COR-L47 (cell line): ENCODE data around the gene TMEM258.

Source experiments
- DNase-seq: peaks from one replicate; lab custom pipeline; 2025; lab: John Stamatoyannopoulos, UW

TMEM258 gene

GRCh38 chr11:61795876-61796526, 3.6 kb upstream of the TMEM258 start:
- DNase-seq = no peak

DNA sequence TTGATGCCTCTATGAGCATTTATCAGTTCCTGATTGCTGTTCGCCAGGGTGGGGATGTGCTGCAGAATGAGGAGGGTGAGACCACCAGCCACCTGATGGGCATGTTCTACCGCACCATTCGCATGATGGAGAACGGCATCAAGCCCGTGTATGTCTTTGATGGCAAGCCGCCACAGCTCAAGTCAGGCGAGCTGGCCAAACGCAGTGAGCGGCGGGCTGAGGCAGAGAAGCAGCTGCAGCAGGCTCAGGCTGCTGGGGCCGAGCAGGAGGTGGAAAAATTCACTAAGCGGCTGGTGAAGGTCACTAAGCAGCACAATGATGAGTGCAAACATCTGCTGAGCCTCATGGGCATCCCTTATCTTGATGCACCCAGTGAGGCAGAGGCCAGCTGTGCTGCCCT, 3.1 kb upstream of the TMEM258 start:
- no peak for DNase-seq

DNA sequence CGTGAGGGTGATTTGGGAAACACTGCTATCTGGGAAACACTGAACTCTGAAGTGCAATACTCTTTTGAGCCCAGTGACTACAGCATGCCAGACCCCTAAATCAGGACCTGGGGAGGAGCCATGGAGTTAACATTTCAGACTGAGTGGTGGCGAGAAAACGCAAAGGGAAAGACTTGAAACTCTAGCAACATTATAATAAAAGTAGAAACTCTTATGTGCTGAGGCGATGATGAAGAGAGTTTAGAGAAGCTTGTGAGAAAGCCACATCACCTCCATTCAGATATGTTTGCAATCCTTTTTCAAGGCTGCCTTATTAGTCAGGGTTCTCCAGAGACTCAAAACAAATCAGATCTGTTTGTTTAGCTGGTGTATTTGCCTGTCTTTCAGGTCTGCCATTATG, 2.2 kb upstream of the TMEM258 start:
- DNase-seq = no peak

GRCh38 chr11:61793829-61794204, 1.4 kb upstream of the TMEM258 start:
- no peak for DNase-seq

GRCh38 chr11:61793083-61793828, 857 bp upstream of the TMEM258 start:
- DNase-seq = no peak

- peak; percentile 85 for DNase-seq
Observed at GRCh38 chr11:61791737-61792309, 576 bp downstream of the TMEM258 start.

DNA sequence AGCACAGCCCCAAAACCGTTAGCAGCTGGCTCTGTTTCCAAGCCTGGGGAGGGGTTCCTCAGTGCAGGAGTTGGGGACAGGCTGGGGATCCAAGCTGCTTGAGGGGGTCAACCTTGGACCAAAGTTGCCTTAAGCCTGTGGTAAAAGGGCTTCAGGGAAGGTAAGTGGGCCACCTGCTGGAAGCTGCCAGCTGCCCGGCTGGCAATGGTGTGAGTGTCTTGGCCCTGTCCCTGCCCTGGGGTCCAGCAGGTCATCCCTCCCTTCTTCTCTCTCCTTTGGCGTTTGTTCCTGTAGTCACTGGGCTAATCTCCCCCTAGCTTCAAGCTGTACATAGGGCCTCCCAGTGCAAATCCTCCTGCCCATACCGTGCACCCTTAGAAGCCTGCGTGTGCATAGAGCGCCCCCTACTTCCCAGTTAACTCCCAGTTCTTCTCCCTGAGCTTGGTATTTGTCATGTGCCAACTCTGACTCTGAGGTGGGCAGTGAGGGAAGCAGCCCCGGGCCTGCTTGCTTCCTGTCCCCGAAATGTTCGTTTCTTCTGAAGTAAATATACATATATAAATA, 4.4 kb downstream of the TMEM258 start:
- no peak for DNase-seq

- no peak for DNase-seq
Observed at GRCh38 chr11:61785837-61786402, 6.5 kb downstream of the TMEM258 start.

DNA sequence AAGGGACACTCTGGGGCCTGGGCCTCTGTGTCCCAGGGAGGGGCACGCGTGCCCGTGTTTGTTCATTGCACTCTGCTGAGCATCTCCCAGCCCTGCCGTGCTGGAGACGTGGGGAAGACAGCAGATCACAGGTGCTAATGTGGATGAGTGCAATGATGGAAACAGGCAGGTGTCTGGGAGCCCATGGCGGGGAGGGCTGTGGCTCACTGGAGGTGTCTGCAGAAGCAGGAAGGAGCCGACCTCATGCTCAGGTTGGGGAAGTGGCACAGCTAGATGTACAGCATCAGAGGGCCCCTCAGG, 7.9 kb downstream of the TMEM258 start:
- no peak for DNase-seq

- no peak for DNase-seq
Observed at GRCh38 chr11:61783717-61784505, 8.5 kb downstream of the TMEM258 start.

DNA sequence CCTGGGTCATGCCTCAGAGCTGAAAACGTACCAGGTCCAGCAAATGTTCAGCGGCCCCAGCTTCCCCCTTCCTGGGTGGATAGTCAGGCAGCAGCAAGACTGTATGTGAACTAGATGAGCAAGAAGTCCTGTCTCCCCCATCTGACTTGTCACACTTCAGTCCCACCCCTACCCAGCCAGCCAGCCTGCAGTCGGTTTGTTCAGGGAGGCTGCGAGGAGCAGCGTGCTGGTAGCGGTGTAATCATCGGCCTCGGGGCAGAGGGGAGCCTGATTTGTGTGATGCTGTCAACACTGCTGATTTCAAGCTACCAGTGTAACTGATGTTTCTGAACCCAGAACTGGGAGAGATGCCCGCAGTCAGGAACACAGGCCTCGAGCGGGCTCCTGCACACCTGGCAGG, 9.6 kb downstream of the TMEM258 start:
- DNase-seq = no peak

DNA sequence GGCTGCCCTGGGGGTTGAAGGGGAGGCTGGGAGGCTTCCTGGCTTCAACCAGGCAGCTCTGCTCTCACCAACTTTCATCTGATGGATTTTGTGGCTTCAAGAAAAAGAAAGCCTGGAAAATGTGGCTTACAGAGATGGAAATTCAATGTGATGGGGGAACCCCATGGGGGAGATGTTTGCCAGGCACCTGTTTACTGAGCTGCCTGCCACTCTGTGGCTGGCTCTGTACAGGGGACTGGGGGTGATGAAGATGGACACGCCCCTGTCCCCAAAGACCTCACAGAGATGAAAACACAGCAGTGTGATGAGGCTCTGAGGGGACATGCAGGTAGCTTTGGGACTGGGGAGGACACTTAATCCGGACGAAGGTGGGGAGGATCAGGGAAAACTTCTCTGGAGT, 10.1 kb downstream of the TMEM258 start:
- no peak for DNase-seq

- no peak for DNase-seq
Observed at GRCh38 chr11:61781585-61781984, 10.8 kb downstream of the TMEM258 start.

GRCh38 chr11:61780581-61781162, 11.7 kb downstream of the TMEM258 start:
- no peak for DNase-seq

GRCh38 chr11:61779666-61780525, 12.5 kb downstream of the TMEM258 start:
- no peak for DNase-seq

DNA sequence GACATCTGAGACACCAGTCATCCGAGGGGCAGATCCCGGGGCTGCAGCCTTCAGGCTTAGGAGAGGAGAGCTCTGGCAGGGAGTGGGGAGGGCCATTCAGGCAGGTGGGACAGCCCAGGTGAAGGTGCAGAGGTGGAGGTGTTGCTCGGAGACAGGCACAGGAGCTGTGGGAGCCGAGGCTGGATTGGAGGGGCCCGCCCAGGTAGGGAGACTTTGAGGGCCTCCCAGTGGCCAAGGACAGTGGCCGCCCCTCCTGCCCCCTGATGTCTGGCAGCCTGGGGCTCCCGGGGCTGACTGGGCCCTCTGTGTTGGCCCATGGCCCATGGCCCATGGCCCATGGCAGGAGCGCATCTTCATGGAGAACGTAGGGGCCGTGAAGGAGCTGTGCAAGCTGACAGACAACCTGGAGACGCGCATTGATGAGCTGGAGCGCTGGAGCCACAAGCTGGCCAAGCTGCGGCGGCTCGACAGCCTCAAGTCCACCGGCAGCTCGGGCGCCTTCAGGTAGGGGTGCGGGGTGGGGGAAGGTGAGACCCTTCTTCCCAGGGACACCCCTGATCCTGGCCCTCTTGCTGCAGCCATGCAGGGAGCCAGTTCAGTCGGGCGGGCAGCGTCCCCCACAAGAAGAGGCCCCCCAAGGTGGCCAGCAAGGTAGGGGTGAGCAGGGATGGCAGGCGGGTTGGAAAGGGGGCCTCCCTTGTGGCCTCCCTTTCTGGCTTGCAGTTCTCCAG, 13.3 kb downstream of the TMEM258 start:
- no peak for DNase-seq

- DNase-seq = no peak
Observed at GRCh38 chr11:61778357-61778886, 14.0 kb downstream of the TMEM258 start.

- no peak for DNase-seq
Observed at GRCh38 chr11:61777234-61778090, 14.9 kb downstream of the TMEM258 start.

DNA sequence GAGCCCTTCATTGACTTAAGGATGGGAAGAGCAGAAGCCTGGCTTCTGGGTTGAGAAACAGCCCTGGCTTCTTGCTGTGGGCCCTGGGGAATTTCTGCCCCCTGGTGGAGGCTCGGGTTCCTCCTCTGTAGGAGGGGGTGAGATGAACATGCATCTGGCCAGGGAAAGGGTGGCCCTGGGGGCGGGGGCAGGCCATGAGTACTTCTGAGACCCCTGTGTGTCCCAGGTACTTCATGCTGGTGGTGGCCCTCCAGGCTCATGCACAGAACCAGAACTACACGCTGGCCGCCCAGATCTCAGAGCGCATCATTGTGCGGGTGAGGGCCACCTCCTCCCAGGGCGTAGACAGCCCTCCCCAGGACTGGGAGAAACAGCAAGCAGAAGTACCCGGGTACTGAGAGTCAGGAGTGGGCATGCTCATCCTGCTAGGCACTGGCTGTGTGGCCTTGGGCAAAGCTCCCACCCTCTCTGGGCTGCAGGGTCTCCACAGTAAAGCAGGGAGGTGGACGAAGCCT, 15.8 kb downstream of the TMEM258 start:
- peak; percentile 40 for DNase-seq
